Hematopoietic multipotent progenitor cell treated with erythropoietin and hydrocortisone succinate and interleukin-3 and kit ligand, for 17 days (in vitro differentiated cells): ENCODE measurements around the gene RPGRIP1L.

Experiments
- DNase-seq: peaks from one replicate; pipeline ENCODE4 v3.0.0-alpha.2; 2015; ENCODE audit warnings: low spot score

RPGRIP1L gene

GRCh38 chr16:53703590-53704444 is at the start of gene RPGRIP1L, which contains the start of gene FTO:
Gene RPGRIP1L, minus strand, starts transcription at chr16:53703859. Its CDS starts 3,136 bp downstream, at chr16:53700723.
Gene FTO, plus strand, starts transcription at chr16:53704156.
- peak; percentile 98 for DNase-seq

GRCh38 chr16:53753431-53753830 is 49.8 kb upstream of the RPGRIP1L start:
- DNase-seq, result no peak

DNA sequence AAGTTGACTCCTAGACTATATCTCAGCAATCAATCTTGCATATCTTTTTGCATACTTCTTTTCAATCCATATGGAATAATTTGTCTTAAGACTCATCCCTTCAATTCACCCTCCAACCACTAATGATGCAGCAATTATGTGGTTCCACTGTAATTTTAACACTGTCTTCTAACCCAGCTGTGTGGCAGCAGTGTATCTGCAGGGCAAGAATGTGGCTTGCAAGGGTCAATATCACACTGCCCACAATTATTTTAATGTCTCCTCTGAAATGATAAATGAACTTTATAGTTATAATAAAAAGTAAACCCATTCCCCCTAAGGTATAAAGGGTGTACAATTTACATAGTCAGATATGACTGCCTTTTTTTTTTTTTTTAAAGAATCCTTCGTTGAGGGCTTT is 48.9 kb upstream of the RPGRIP1L start:
- no peak for DNase-seq

DNA sequence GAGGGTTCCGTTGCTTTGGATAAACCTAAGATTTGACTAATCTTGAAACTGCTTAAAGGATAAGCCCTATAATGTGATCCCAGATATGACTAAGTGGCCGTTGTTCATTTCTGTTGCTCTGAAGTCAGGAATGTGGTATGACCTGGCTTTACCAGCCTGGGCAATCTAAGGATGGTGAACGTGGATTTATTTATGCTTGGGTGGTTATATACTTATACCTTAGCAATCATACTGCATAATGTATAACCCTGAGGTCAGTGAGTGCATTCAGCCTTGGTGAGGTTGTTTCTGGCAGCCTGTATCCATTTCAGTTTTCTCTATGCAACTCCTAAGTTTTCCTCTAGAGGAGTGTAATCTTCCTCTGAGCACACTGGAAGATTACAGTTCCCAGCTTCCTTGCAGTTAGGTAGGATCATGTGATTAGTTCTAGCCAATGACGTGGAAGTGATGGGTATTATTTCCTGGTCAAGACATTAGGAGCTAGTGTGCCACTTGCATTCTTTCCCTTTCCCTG is 42.2 kb upstream of the RPGRIP1L start:
- DNase-seq, result no peak

DNA sequence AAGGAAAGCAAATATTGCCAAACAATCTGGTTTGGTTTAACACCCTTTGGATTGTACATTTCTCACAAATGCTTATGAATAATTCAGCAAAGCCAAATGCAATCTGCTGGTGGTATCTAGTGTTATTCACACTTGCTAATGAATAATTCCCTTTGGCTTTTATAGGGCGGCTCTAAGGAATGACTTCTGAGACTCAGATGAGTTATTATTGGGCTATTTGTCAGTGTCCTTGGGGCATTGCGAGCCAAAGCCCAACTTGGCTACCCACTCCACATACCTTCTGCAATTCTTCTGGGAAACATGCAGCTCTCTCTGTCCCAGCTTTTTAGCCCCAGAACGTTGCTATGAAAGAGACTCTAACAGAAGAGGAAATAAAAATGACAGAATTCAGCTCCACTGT is 41.4 kb upstream of the RPGRIP1L start:
- DNase-seq, result no peak

DNA sequence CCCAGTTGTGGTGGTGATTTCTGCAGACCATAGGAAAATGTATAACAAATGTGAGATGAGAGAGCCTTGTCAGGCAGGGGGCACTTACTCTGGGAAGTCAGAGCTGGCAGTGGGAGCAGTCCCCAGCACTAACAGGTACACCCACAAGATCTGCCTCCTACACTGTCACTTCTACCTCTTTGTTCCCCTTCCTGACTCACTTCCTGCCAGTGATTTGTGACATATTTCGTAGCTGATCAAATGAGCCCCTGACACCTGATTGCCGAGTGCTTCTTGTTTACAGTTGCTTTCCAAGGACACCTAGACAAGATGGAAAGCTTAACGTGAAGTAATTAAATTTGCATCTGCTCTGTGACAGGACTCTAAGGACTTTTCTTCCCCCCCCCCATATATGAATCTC is 40.8 kb upstream of the RPGRIP1L start:
- no peak for DNase-seq

DNA sequence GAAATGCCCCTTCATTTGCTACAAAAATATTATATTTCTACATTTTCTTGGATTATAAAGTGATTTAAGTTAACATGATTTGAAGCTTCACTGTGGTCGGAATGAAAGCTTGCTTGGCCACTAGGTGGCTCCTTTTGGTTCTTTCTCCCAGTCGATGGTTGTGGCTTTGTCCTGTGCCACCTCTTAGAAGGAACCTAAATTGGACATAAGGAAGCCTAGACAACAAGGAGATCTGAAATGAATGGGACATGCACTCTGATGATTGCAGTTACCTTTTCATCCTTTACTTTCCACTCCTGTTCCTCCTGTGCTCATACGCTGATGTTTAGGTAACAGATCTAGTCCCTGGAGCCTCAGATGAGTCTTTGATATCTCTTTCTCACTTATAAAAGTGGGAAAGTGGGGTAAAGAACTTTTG is 39.5 kb upstream of the RPGRIP1L start:
- DNase-seq, result no peak

- DNase-seq, result no peak
These were observed 37.9 kb upstream of the RPGRIP1L start for GRCh38 chr16:53741546-53741945.

DNA sequence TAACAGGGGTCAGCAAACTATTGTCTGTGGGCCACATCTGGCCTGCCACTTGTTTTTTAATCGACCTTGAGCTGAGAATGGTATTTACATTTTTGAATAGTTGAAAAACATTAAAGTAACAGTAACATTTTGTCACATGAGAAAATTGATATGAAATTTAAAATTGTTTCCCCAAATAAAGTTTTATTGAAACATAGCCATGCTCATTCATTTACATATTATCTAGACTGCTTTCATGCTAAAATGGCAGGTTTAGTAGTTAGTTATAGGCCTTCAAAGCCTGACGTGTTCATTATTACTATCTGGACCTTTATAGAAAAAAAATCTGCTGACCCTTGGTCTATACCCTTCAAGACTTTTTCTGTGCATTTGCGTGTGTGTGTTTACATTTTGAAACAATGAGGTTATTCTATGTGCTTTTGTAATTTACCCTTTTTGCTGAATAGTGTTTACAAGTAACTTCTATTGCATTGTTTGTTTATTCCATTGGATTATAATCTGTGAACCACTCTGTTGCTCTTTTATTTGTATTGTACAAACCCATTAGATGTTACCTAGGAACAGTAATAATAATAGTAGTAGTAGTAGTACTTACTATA is 37.4 kb upstream of the RPGRIP1L start:
- no peak for DNase-seq

DNA sequence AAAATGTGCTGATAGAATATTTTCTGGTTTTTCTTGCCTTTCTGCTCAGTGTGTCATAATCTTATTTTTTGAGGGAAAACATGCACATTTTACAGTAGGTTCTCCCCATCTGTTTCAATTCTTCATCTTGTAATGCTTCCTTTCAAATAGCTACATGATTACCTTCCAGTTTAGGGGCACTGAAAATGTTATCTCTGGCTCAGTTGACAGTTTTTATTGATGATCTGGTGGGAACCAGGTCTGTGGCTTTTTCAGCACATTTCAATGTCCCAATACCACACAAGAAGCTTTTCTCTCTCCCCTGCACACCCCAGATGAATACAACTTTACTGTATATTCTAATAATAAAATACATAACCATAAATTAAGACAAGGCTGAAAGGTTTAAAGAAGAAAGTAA is 36.8 kb upstream of the RPGRIP1L start:
- no peak for DNase-seq

DNA sequence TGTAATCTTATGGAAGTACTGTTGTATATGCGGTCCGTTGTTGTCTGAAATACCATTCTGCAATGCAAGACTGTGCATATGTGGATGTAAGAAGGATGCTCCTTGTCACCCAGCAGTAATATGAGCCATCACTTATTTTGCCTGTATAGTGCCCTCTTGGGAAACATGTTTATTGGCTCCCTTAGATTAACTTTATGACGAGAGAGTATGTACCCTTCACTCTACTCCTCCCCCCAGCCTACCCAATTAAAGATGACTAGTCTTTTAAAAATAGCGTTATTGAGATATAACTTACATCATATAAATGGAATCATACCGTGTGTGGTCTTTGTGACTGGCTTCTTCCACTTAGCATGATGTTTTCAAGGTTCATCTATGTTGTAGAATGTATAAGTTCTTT is 33.9 kb upstream of the RPGRIP1L start:
- DNase-seq, result no peak

DNA sequence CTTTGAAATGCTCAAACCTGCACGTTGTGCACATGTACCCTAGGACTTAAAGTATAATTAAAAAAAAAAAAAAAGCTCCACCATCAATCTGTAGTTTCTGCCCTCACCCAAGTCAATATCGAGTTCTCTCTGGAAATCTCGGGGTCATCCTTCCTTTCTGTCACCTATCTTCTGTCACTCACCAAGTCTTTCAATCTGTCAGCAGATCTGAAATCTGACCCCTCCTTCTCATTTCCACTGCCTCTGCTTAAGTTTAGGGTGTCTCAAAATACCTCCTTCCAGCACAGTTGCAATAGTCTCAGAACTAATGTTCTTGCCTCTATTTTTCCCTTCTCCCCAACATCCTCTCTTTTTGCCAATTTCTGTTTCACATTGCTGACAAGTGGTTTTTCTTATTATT is 32.6 kb upstream of the RPGRIP1L start:
- DNase-seq, result no peak

GRCh38 chr16:53734908-53735307 is 31.2 kb upstream of the RPGRIP1L start:
- no peak for DNase-seq

DNA sequence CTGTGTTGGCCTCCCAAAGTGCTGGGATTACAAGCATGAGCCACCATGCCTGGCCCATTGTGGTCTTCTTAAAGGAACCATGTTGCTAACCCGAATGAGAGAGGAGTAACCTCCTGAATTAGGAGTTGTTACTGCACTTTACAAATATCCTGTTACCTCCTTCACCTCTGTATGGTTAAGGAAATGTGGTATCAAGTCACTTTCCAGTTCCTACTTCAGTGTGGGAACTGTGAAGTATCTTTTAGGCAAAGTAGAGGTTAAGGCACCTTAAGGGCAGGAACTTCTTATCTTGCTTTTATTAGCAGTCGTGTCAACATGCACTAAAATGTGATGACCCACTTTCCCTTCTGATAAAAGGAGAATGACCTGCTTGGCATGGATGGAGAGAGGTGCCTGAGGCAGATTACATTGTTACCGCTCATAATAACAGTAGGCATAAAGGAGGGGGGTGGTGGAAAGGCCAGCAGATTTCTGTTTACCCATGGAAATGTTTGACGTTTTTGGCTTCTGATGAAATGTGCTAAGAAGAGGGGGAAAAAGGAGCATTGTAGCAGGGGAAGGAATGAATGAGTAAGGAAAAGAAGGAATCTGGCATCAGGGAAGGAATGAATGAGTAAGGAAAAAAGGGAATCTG is 28.8 kb upstream of the RPGRIP1L start:
- no peak for DNase-seq

GRCh38 chr16:53730693-53731092 is 27.0 kb upstream of the RPGRIP1L start:
- no peak for DNase-seq

DNA sequence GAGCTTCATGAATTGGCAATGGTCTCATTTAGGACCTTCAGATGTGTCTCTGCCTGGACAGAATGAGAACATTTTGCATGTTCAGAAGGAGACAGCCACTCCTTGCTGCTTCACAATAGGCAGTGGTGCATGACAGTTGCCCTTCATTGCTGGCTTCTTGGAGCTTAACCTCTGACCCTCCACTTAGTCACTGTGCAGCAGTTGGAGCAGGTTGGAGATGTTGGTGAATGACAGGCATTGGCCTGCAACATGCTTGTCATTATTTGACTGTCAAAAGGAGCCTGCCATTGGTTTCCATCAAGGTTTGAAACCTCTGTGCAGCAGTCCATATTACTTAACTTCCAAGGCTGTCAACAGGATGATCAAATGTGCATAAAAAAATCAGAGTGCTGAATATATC is 23.0 kb upstream of the RPGRIP1L start:
- DNase-seq, result no peak

GRCh38 chr16:53721017-53721416 is 17.4 kb upstream of the RPGRIP1L start:
- no peak for DNase-seq

DNA sequence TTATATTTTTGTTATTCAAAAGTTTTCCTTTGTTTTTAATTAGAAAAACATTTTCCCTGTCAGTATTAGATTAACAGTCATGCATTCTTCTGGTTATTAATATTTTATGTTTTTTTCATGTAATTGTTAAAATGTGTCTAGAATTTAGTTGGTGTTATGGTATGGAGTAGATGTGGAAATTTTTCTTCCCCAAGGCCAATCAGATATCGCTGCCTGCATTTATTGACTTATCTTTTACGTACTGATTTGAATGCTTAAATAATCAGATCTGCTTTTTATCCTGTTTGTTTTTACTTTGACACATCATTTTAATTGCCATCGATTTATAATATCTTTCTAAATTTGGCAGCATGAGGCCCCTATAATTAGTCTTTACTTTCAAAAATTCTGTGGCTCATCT is 13.9 kb upstream of the RPGRIP1L start:
- DNase-seq, result no peak

DNA sequence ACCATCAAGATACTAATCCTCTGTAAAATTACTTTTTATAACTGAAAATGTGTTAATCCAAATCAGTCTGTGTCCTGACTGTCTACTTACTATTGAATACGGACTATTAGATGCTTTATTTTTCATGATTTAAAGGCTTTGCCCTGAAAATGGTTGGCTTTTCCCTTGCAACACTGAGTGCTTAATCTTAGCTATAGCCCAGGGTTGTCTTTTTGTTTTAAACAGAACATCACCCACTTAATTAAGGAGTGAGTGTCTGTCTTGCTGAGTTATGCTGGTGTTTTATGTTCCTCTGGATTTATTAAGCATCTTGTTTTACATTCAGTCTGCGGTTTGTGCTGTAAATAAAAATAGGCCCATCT is 11.3 kb upstream of the RPGRIP1L start:
- DNase-seq, result no peak

DNA sequence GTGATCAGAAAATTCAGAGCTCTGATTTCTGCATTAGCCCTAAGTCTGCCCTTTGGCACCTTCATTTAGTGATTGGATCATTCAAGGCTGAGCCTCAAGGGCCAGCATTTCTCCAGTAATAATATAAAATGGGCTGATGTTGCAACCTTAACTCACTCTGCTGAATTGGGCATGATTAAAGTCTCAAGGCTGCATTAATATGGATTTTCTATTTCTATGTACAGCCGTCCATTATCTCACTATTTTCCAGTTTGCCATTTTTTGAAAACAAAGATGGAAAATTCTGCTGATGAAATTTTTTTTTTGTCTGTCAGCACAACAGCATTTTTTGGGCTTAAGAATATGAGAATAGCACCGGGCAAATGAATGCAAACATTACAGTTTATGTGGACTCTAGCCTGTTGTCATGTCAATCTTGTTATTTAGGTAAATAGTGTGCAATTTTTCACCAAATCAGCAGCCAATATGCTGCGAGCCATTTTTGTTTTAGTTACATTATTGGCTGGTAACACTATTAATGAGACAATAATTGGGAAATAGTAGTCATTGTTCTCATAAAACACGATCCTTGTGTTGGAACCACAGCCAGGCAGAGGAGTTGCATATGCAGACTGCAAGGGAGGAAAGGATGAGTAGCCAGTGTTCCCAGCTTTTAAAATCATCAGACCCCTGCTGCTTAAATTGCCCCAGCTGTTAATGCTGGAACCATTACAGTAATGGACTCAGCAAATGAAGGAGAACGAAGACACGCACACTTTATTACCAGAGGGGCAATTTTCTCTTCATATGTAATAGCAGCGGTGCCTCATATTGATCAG is 10.8 kb upstream of the RPGRIP1L start:
- no peak for DNase-seq

GRCh38 chr16:53713403-53714204 is 9.9 kb upstream of the RPGRIP1L start:
- DNase-seq, result no peak
